ENCODE measurements around the gene CYTH3.
"Not testable (repeated sequence)": the region's sequence is repeated elsewhere in the genome, so short reads cannot be mapped to it uniquely, and the experiment has no call there.

The CYTH3 gene

GRCh38 chr7:6153646-6154541 lies 118.5 kb downstream of the CYTH3 start:
- no peak for DNase-seq (ENCODE audit: low read depth in 2 of 2)

- DNase-seq (ENCODE audit: low read depth in 2 of 2), result no peak
Measured at GRCh38 chr7:6151994-6152735, 120.3 kb downstream of the CYTH3 start.

GRCh38 chr7:6151527-6151926 lies 120.9 kb downstream of the CYTH3 start:
- not testable (repeated sequence) for DNase-seq (ENCODE audit: low read depth in 2 of 2)

- DNase-seq (ENCODE audit: low read depth in 2 of 2), result no peak
Measured at GRCh38 chr7:6149996-6150395, 122.4 kb downstream of the CYTH3 start.

GRCh38 chr7:6148724-6149360 lies 123.6 kb downstream of the CYTH3 start:
- no peak for DNase-seq (ENCODE audit: low read depth in 2 of 2)

- no peak for DNase-seq (ENCODE audit: low read depth in 2 of 2)
Measured at GRCh38 chr7:6147627-6148026, 124.8 kb downstream of the CYTH3 start.

- no peak for DNase-seq (ENCODE audit: low read depth in 2 of 2)
Measured at GRCh38 chr7:6146666-6147065, 125.8 kb downstream of the CYTH3 start.

GRCh38 chr7:6143997-6144396 lies 128.4 kb downstream of the CYTH3 start:
- no peak for DNase-seq (ENCODE audit: low read depth in 2 of 2)

GRCh38 chr7:6142871-6143380 lies 129.5 kb downstream of the CYTH3 start:
- DNase-seq (ENCODE audit: low read depth in 2 of 2), result no peak

GRCh38 chr7:6139189-6139996 lies 133.0 kb downstream of the CYTH3 start:
- DNase-seq (ENCODE audit: low read depth in 2 of 2), result no peak

- no peak for DNase-seq (ENCODE audit: low read depth in 2 of 2)
Measured at GRCh38 chr7:6136475-6136874, 135.9 kb downstream of the CYTH3 start.

GRCh38 chr7:6133249-6133648 lies 139.2 kb downstream of the CYTH3 start:
- no peak for DNase-seq (ENCODE audit: low read depth in 2 of 2)

GRCh38 chr7:6130007-6130587 lies 142.3 kb downstream of the CYTH3 start:
- DNase-seq (ENCODE audit: low read depth in 2 of 2), result no peak

GRCh38 chr7:6128205-6128604 lies 144.2 kb downstream of the CYTH3 start:
- DNase-seq (ENCODE audit: low read depth in 2 of 2), result no peak

GRCh38 chr7:6127110-6127490 lies 145.3 kb downstream of the CYTH3 start:
- no peak for DNase-seq (ENCODE audit: low read depth in 2 of 2)

- no peak for DNase-seq (ENCODE audit: low read depth in 2 of 2)
Measured at GRCh38 chr7:6123843-6124242, 148.6 kb downstream of the CYTH3 start.

GRCh38 chr7:6121141-6121540 lies 151.3 kb downstream of the CYTH3 start:
- no peak for DNase-seq (ENCODE audit: low read depth in 2 of 2)

- DNase-seq (ENCODE audit: low read depth in 2 of 2), result no peak
Measured at GRCh38 chr7:6117533-6117932, 154.9 kb downstream of the CYTH3 start.

GRCh38 chr7:6116211-6116610 lies 156.2 kb downstream of the CYTH3 start:
- no peak for DNase-seq (ENCODE audit: low read depth in 2 of 2)

Measured in stimulated activated CD8-positive, alpha-beta memory T cell treated with anti-CD3 and anti-CD28 coated beads, Interleukin-2, amount 100 ng/mL, for 48 hours (primary cell).